A673 (cell line): ENCODE data around the gene SNX30. TPM values are rescaled to one million over a fixed set of nuclear protein-coding genes. Genes with fewer than 3 reads are reported as not detected.

Experiments
- BruUV-seq: library from RNA; stranded (reverse); fragments of 400-500 nt; replicated peaks from 2 replicates; lab custom pipeline; 2021; lab: Mats Ljungman, UMichigan
- CTCF ChIA-PET: fragments of 300-600 bp; sonication (Branson Sonifier 250); formaldehyde crosslinking; loops from one replicate; lab custom pipeline; 2022; ENCODE audit warnings: antibody characterized with exemption; lab: Charles Lee
- POLR2A ChIA-PET: fragments of 300-600 bp; sonication (Branson Sonifier 250); formaldehyde crosslinking; loops from one replicate; lab custom pipeline; 2022; ENCODE audit warnings: antibody characterized with exemption; ENCODE audit not compliant: low non-redundant PET; lab: Charles Lee
- DNase-seq: peaks from one replicate; pipeline ENCODE4 v3.0.0-alpha.2; 2015; ENCODE audit warnings: low spot score
- H3K27ac ChIP-seq: fragments of 200-600 bp; sonication (generic); 2 replicates; pipeline ENCODE4 v1.5.1; 2016; ENCODE audit warnings: mixed run types, low read depth, mild to moderate bottlenecking, mixed read lengths, antibody characterized with exemption, low read length; ENCODE audit not compliant: poor library complexity, severe bottlenecking
- H3K27me3 ChIP-seq: fragments of 200-600 bp; sonication (generic); replicated peaks from 2 replicates; pipeline ENCODE4 v1.6.1; 2017; ENCODE audit warnings: mixed run types, low read depth, mild to moderate bottlenecking, mixed read lengths, antibody characterized with exemption, low read length; ENCODE audit not compliant: insufficient read depth, poor library complexity
- H3K36me3 ChIP-seq: fragments of 200-600 bp; sonication (generic); 2 replicates; pipeline ENCODE4 v1.6.1; 2016; ENCODE audit warnings: mixed run types, mild to moderate bottlenecking, mixed read lengths, antibody characterized with exemption, low read length; ENCODE audit not compliant: insufficient read depth, poor library complexity, severe bottlenecking
- H3K4me1 ChIP-seq: fragments of 200-600 bp; sonication (generic); 2 replicates; pipeline ENCODE4 v1.6.1; 2017; ENCODE audit warnings: mixed run types, mild to moderate bottlenecking, mixed read lengths, antibody characterized with exemption, low read length; ENCODE audit not compliant: insufficient read depth, poor library complexity, severe bottlenecking
- H3K4me3 ChIP-seq: fragments of 200-600 bp; sonication (generic); 2 replicates; pipeline ENCODE4 v1.5.1; 2016; ENCODE audit warnings: low read depth, mixed run types, mild to moderate bottlenecking, mixed read lengths, low read length; ENCODE audit not compliant: poor library complexity, severe bottlenecking
- H3K9me3 ChIP-seq: fragments of 200-600 bp; sonication (generic); 2 replicates; pipeline ENCODE4 v1.6.1; 2016; ENCODE audit warnings: mixed run types, low read depth, mild to moderate bottlenecking, mixed read lengths, antibody characterized with exemption, low read length; ENCODE audit not compliant: poor library complexity, severe bottlenecking
- EZH2 ChIP-seq: fragments of 200-600 bp; sonication (generic); IDR thresholded peaks from 2 replicates; pipeline ENCODE4 v1.6.1; 2017; ENCODE audit warnings: borderline replicate concordance, low read depth, mild to moderate bottlenecking, mixed read lengths, antibody characterized with exemption, low read length; ENCODE audit not compliant: poor library complexity, severe bottlenecking
- intact Hi-C: fragments of 100-400 bp; cut with micrococcal nuclease; formaldehyde crosslinking; loops from one replicate; pipeline ENCODE4 v1.10.0; 2022; ENCODE audit not compliant: unreplicated experiment
- total RNA-seq: library from RNA; stranded (reverse); gene quantifications from 2 replicates; pipeline ENCODE4 v1.2.3, GENCODE V29; 2021
- TF ChIP-seq, protein P1 (sequence below): fragments of 300-800, 200-600 bp; sonication (generic); conservative IDR thresholded peaks from 2 replicates; pipeline ENCODE4 v1.5.1; 2017; ENCODE audit warnings: low read depth, mild to moderate bottlenecking, antibody characterized with exemption, low read length, moderate library complexity, mixed read lengths

Gene SNX30
- total RNA-seq, 1 experiment from 2014 or later, result 6.1 TPM

DNA sequence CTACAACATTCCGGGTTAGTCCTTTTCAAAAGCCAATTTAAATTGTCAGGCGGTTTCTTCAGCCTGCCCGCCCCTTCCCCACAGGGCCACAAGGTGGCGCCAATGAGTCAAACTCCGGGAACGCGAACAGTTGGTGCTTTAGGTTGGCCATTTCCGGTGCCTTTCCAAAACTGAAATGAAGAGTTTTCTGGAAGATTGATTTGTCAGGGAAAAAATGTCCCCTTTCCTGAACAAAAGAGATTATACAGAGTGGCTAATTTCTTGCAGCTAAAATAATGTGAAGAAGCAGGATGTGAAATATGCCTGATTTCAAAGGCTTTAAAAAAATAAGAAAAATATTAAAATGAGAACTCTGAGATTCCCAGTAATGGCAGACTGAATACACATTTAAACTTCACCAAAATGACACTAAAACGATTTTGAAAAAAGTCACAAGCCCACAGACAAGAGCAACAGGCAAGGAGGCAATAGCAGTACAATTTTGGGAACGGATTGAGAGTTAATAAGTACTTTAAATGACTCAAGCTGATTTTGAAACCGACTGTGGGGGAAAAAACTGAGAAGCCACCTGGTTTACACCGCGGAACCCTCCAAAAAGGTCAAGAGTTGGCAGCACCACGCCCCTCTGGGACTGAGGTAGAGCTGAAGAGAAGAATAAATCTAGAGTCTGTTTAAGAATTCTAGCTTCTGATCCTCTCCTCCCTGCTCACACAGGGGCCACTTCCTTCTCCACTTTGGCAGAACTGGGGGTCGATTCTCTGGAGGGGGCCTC, 94.4 kb downstream of the SNX30 start:
- Histone ChIP-seq H3K27me3 (no peaks in the 10 kb centered on the region), H3K9me3 (no peaks in the 10 kb centered on the region), H3K36me3 (no peaks in the 10 kb centered on the region), H3K4me3 (no peak overlapping the region), H3K27ac (no peak overlapping the region), H3K4me1 (no peaks in the 10 kb centered on the region)
- POLR2A ChIA-PET, result no interaction called here
- peak; percentile 87 for DNase-seq
- CTCF ChIA-PET, result interaction anchor here (1.0 kb wide), 1 partner anchor 58 kb away, joined by 3 read pairs; no protein-coding TSS in a partner anchor
- BruUV-seq, result no TSS peak
- TF ChIP-seq, protein P1, sequence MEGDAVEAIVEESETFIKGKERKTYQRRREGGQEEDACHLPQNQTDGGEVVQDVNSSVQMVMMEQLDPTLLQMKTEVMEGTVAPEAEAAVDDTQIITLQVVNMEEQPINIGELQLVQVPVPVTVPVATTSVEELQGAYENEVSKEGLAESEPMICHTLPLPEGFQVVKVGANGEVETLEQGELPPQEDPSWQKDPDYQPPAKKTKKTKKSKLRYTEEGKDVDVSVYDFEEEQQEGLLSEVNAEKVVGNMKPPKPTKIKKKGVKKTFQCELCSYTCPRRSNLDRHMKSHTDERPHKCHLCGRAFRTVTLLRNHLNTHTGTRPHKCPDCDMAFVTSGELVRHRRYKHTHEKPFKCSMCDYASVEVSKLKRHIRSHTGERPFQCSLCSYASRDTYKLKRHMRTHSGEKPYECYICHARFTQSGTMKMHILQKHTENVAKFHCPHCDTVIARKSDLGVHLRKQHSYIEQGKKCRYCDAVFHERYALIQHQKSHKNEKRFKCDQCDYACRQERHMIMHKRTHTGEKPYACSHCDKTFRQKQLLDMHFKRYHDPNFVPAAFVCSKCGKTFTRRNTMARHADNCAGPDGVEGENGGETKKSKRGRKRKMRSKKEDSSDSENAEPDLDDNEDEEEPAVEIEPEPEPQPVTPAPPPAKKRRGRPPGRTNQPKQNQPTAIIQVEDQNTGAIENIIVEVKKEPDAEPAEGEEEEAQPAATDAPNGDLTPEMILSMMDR, result peak; percentile 99
- TF ChIP-seq EZH2, result no peak
- intact Hi-C loops, result loop anchor here (1.0 kb wide), 1 partner anchor 58 kb away; no protein-coding TSS in a partner anchor

DNA sequence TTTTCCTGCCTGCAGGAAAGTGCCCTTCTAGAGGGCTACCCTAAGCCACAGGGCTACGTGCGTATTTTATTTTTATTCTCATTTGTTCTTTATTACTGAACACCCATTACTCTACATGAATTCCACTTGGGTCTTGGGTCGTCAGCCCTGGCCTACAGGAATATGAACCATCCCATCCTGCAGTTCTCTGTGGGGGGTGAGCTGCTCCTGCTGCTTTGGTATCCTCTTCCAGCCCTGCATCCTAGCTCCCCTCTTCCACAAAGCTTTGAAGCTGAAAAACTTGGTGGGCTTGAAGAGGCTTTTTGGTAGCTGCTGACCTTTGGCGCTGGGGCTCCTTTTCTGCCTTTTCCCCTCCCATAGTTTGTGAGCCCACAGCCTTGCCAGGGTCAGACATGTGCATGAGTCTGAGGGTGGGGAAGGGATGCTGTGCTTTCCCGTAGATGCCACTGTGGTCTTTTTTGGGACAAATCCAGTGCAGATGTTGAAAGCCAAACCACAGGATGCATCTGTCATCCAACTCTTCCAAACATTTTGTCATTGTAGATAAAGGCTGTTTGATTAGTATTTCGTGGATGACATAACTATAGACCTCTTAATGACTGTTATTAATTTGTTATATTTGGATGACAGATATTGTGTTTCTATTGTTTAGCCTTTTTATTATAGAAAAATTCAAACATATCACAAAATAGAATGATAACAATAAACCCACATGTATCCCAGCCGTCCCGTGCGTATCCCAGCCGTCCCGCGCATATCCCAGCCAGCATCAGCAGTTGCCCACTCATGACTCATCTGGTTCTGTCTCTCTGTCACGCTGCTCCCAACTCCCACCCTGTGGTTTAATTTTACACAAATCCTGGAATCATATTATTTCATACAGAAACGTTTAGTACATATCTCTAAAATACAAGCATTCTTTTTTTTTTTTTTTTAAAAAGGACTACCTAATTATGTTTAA, 96.2 kb downstream of the SNX30 start:
- no peaks in the 10 kb centered on the region for H3K9me3 ChIP-seq
- intact Hi-C loops, result no loop called here
- ChIA-PET POLR2A (no interaction called here), CTCF (interaction anchor here (1.1 kb wide), 1 partner anchor 56 kb away, joined by 4 read pairs; no protein-coding TSS in a partner anchor)
- no peak overlapping the region for H3K4me3 ChIP-seq
- H3K27ac ChIP-seq, result no peak overlapping the region
- no peak for TF ChIP-seq EZH2
- TF ChIP-seq, protein P1, result no peak
- H3K27me3 ChIP-seq, result no peaks in the 10 kb centered on the region
- no peaks in the 10 kb centered on the region for H3K36me3 ChIP-seq
- H3K4me1 ChIP-seq, result no peaks in the 10 kb centered on the region
- BruUV-seq, result no TSS peak
- DNase-seq, result no peak

DNA sequence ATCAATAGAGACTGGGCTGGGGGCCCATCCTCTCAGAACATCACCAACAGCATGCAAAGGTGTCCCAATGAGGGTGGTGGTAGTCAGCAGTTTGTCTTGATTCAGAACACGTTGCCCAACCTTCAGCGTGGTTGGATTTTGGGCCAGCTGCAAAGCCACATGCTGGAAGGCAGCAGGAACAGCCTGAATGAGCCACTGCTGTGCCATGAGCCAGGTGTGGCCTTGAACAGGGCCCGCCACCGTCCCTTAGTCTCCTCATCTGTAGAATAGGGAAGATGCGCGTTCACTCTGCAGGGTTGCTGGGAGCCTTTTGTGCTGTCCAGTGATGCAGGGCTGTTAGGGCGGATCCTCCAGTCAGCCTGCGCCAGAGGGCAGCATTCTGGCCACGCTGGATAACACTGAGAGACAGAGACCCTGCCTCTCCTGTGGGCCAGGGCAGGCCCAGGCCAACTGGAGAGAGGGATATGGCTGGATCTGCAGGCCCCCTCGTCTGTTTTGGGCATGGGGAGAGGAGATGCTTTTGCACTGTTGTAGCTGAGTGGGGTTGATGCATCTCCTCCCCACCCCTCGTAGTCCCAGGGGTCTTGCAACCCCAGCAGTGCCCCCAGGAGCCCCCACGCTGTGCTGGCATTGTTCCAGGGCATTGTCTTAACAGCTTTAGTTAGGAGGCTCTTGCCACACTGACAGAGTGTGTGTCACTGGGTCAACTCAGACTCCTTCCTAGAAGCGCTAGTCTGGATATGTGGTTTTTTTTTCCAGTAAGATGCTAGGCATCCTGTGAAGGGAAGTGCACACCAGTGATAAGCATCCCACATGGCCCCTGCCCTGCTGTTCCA, 98.0 kb downstream of the SNX30 start:
- no TSS peak for BruUV-seq
- no peaks in the 10 kb centered on the region for H3K4me1 ChIP-seq
- H3K27me3 ChIP-seq, result no peaks in the 10 kb centered on the region
- intact Hi-C loops, result no loop called here
- ChIA-PET POLR2A (no interaction called here), CTCF (interaction anchor here (0.5 kb wide), 1 partner anchor 95 kb away, joined by 6 read pairs; no protein-coding TSS in a partner anchor)
- no peaks in the 10 kb centered on the region for H3K9me3 ChIP-seq
- no peak overlapping the region for H3K27ac ChIP-seq
- no peaks in the 10 kb centered on the region for H3K36me3 ChIP-seq
- H3K4me3 ChIP-seq, result no peak overlapping the region
- no peak for DNase-seq
- no peak for TF ChIP-seq EZH2
- TF ChIP-seq, protein P1, result no peak
